Lower leg skin (tissue), 4 donors: ENCODE results near the gene ZNF397. TPM values are rescaled to one million over a fixed set of nuclear protein-coding genes. Genes with fewer than 3 reads are reported as not detected.

Source experiments
- DNase-seq, 2 donors: peaks; one replicate each; pipeline ENCODE4 v3.0.0-alpha.2; 2019; ENCODE audit warnings: low spot score in 2 of 2
- H3K4me3 ChIP-seq: fragments of 200-600 bp; sonication (generic); 2 replicates; pipeline ENCODE4 v1.5.1; 2017; ENCODE audit warnings: mild to moderate bottlenecking, low read depth; ENCODE audit not compliant: poor library complexity, severe bottlenecking
- CTCF ChIP-seq, 3 donors: fragments of 450-650 bp; IDR thresholded peaks; one replicate each; pipeline ENCODE4 v1.5.1; 2016; ENCODE audit warnings: antibody characterized with exemption in 3 of 3, mild to moderate bottlenecking in 3 of 3, moderate library complexity in 2 of 3
- POLR2A ChIP-seq, 2 donors: fragments of 450-650 bp; IDR thresholded peaks; one replicate each; pipeline ENCODE4 v1.6.1; 2016 to 2017; ENCODE audit warnings: antibody characterized with exemption in 2 of 2, mild to moderate bottlenecking in 1 of 2, moderate library complexity in 1 of 2
- WGBS, 2 donors: methylation state at CpG; one replicate each; pipeline ENCODE4 v1.1.5; 2018; 5-methylcytosine and 5-hydroxymethylcytosine counted together
- intact Hi-C: fragments of 100-400 bp; cut with DNase I; formaldehyde crosslinking; loops from one replicate; pipeline ENCODE4 v1.15.0; 2023; ENCODE audit warnings: low total_unique reads
- total RNA-seq, 4 donors: library from RNA; depleted of rRNA; stranded (reverse); fragments of >200 nt; gene quantifications; one replicate each; pipeline ENCODE4 v1.1.0, GENCODE V29; 2016

ZNF397 gene
- total RNA-seq, result 10 to 100 TPM; 13.2 to 26.9 (median 19.5) TPM

DNA sequence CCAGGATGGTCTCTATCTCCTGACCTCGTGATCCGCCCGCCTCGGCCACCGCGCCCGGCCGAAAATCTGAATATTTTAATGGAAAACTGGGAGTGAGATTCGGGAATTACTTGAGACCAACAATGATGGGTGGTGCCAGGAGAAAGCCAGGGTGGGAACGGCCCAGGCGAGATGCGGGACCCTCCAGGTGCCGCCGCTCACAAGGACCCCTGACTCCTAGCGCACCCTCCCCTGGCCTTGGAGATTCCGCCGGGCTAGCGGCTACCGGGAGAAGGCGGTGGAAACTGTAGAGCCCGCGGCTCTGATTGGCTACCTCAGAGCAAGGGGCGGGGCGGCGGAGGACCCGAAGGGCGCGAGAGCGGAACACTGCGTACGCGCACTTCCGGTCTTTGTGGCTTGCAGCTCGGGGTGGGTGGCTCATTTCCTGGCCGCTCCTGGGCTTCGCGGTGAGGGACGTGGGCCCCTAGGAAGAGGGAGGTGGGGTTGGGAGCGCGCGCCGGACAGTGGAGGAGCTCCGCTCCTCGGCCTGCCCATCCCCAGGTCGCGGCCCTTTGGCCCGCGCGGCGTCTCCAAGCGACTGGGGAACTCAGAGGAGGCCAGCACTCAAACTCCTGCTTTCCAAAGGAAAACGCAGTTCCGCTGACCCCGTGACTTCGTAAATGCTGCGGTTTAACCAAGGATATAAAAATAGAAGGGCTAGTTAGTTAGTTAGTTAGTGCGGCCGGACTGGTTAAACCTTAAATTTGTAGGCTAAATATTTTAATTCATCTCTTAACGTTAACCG is at the start of gene ZNF397:
ZNF397 (plus strand) TSS at position 371 of the 784 bp plus-strand sequence. CDS start 1,437 bp downstream, outside the sequence.
- peak in 1 of 2 donors; percentile 91 for TF ChIP-seq POLR2A (IDR thresholded peaks at IDR 0.05)
- no peak for TF ChIP-seq CTCF (IDR thresholded peaks at IDR 0.05)
- 0% methylated on average over 47 to 56 of the region's 60 CpGs for WGBS, 2 donors
- peak; percentile 97 to 99 for DNase-seq
- intact Hi-C loops, result loop anchor here (10.0 kb wide), 1 partner anchor 104 kb away; the partner anchor contains the start of gene ZNF24
- H3K4me3 ChIP-seq, result peak within 1 kb of the TSS; percentile 87

GRCh38 chr18:35191698-35192025 is 49.2 kb upstream of the ZNF397 start:
- intact Hi-C loops, result no loop called here
- WGBS, 2 donors, result 79 to 80% methylated on average over 5 of the region's 5 CpGs
- TF ChIP-seq POLR2A (IDR thresholded peaks at IDR 0.05), result no peak
- TF ChIP-seq CTCF (IDR thresholded peaks at IDR 0.05), result no peak
- DNase-seq, result no peak
- no peak overlapping the region for H3K4me3 ChIP-seq

- no peak overlapping the region for H3K4me3 ChIP-seq
- intact Hi-C loops, result no loop called here
- WGBS, 2 donors, result 94 to 95% methylated on average over 4 of the region's 4 CpGs
- DNase-seq, result no peak
- TF ChIP-seq POLR2A (IDR thresholded peaks at IDR 0.05) (no peak), CTCF (IDR thresholded peaks at IDR 0.05) (no peak)
Measured at GRCh38 chr18:35192415-35192814, 48.4 kb upstream of the ZNF397 start.

GRCh38 chr18:35193316-35193715 is 47.5 kb upstream of the ZNF397 start:
- TF ChIP-seq POLR2A (IDR thresholded peaks at IDR 0.05) (no peak), CTCF (IDR thresholded peaks at IDR 0.05) (no peak)
- H3K4me3 ChIP-seq, result no peak overlapping the region
- WGBS, 2 donors, result 71 to 76% methylated on average over 1 of the region's 1 CpG
- no peak for DNase-seq
- intact Hi-C loops, result no loop called here

GRCh38 chr18:35197296-35197695 is 43.5 kb upstream of the ZNF397 start:
- DNase-seq, result no peak
- WGBS, 2 donors, result 47 to 54% methylated on average over 2 of the region's 2 CpGs
- TF ChIP-seq CTCF (IDR thresholded peaks at IDR 0.05) (no peak), POLR2A (IDR thresholded peaks at IDR 0.05) (no peak)
- intact Hi-C loops, result no loop called here
- no peak overlapping the region for H3K4me3 ChIP-seq
